ENCODE results near the gene GRB10. TPM values are rescaled to one million over a fixed set of nuclear protein-coding genes. Genes with fewer than 3 reads are reported as not detected.

Gene GRB10
- under 1 TPM in 1 of 6 donors, not detected in 5; 0.24 TPM for polyA plus RNA-seq (ENCODE audit: low read depth in 6 of 6)

DNA sequence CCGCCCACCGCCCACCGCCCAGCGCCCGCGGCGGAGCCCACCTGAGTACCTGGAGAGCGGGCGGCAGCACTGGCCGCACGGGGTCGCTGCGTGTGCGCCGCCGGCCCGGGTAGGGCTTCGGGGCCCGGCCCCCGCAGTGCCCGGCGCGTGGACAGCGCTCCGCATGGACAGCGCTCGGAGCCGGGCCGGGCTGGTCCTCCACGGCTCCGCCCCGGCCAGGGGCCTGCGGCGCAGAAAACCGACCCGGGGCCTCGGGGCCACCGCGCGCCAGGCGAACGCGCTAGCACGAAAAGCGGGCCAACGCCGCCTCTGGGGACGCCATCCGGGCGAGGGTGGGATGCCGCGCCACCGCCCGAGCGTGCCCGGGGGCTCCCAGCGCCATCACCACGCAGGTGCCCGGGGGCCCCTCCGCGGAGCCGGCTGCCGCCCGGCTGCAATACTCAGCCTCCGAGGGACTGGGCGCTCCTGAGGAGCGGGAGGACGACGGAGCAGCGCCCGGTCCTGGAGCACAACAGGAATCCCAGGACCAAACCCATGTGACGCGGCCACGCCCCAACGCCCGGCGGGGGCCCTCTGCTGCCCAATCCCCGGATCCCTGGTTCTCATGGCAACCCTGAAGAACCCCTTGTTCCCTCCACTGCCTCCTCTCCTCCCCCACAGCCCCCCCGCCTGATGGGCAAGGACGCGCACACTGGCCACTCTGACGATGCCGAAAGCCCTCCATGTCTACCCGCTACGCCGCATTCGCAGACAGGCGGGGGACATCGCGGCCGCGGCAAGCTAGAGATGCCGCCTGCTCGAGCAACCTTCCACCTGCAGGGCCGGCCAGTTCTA, at the start of gene GRB10:
Gene GRB10, minus strand, starts transcription at position 522 of the 834 bp plus-strand sequence. CDS start 50,574 bp downstream, outside the sequence.
- peak within 1 kb of the TSS in 2 of 6 donors; percentile 49 to 76 for H3K27ac Mint-ChIP-seq

DNA sequence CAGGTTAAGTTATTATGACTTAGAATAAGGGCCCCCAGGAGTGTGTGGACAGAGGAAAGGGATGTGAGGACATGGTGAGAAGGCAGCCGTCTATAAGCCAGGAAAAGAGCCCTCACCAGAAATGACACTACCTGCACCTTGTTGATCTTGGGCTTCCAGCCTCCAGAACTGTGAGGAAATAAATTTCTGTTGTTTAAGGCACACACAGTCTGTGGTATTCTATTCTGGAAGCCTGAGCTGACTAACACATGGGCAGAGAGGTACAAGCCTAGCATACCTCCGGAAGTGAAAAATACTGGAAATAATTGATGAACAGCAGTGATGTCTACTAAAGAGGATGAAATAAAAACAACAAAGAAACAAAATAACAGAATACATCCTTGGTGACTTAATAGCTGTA, 46.1 kb upstream of the GRB10 start:
- no peaks in the 10 kb centered on the region for H3K4me1 Mint-ChIP-seq
- H3K27me3 Mint-ChIP-seq, result peaks cover 0 to 12% (median 4%) of the 10 kb centered on the region in 3 donors
- H3K27ac Mint-ChIP-seq, result no peak overlapping the region
- no peak for ATAC-seq (ENCODE audit: low read depth in 2 of 2)
- H3K36me3 Mint-ChIP-seq, result no peaks in the 10 kb centered on the region
- H3K4me3 Mint-ChIP-seq, result no peak overlapping the region
- DNase-seq, result no peak
- peaks cover 0 to 4% (median 2%) of the 10 kb centered on the region in 7 donors for H3K9me3 Mint-ChIP-seq

More for the DNA sequence above, at the start of gene GRB10:
- DNase-seq (no peak), ATAC-seq (ENCODE audit: low read depth in 2 of 2) (peak in 1 of 2 donors; percentile 41)
- Mint-ChIP-seq H3K4me3 (peak within 1 kb of the TSS; percentile 19 to 83 (median 70)), H3K4me1 (peaks cover 0 to 8% (median 8%) of the 10 kb centered on the region in 3 donors), H3K27me3 (peaks cover 36 to 51% (median 48%) of the 10 kb centered on the region in 3 donors), H3K36me3 (peaks cover 6 to 9% of the 10 kb centered on the region in 2 donors), H3K9me3 (peaks cover 4 to 24% (median 11%) of the 10 kb centered on the region in 7 donors)

DNA sequence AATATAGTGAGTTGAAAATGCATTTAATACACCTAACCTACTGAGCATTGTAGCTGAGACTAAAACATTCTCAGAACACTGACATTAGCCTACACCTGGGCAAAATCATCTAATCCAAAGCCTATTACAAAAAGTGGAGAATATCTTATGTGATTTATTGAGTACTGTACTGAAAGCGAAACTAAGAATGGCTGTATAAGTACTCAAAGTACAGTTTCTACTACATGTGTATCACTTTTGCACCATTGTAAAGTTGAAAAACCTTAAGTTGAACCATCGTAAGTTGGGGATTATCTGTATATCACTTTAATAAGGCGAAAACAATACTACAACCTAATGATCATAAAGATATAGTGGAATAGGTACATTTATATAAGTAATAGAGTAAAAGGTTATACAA, 45.4 kb upstream of the GRB10 start:
- ATAC-seq (ENCODE audit: low read depth in 2 of 2) (no peak), DNase-seq (no peak)
- H3K9me3 Mint-ChIP-seq, result peaks cover 0 to 4% (median 2%) of the 10 kb centered on the region in 7 donors
- H3K27me3 Mint-ChIP-seq, result peaks cover 0 to 8% (median under 1%) of the 10 kb centered on the region in 3 donors
- no peaks in the 10 kb centered on the region for H3K4me1 Mint-ChIP-seq
- H3K27ac Mint-ChIP-seq, result no peak overlapping the region
- H3K36me3 Mint-ChIP-seq, result no peaks in the 10 kb centered on the region
- no peak overlapping the region for H3K4me3 Mint-ChIP-seq

DNA sequence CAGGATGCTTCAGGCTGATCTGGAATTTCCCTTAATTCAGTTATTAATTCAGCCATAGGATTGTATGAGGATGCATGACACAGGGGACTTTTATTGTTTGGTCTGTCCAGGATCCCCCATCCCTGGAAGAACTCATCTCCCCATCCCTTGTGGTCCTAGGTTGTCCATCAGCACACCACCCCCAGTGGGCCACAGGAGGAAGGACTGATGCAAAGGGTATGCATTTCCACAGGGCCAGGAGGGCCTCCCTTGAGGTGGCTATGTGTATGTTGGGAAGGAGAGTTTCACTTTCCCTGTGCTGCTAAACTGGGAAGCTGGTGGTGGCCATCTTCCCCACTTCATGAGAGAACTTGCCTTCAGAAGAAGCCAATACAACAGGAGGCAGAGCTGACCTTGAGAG, 44.6 kb upstream of the GRB10 start:
- Mint-ChIP-seq H3K9me3 (peaks cover 0 to 4% (median 2%) of the 10 kb centered on the region in 7 donors), H3K4me3 (no peak overlapping the region), H3K4me1 (no peaks in the 10 kb centered on the region), H3K27me3 (peaks cover 0 to 8% (median 0%) of the 10 kb centered on the region in 3 donors), H3K27ac (no peak overlapping the region), H3K36me3 (no peaks in the 10 kb centered on the region)
- no peak for ATAC-seq (ENCODE audit: low read depth in 2 of 2)
- no peak for DNase-seq

DNA sequence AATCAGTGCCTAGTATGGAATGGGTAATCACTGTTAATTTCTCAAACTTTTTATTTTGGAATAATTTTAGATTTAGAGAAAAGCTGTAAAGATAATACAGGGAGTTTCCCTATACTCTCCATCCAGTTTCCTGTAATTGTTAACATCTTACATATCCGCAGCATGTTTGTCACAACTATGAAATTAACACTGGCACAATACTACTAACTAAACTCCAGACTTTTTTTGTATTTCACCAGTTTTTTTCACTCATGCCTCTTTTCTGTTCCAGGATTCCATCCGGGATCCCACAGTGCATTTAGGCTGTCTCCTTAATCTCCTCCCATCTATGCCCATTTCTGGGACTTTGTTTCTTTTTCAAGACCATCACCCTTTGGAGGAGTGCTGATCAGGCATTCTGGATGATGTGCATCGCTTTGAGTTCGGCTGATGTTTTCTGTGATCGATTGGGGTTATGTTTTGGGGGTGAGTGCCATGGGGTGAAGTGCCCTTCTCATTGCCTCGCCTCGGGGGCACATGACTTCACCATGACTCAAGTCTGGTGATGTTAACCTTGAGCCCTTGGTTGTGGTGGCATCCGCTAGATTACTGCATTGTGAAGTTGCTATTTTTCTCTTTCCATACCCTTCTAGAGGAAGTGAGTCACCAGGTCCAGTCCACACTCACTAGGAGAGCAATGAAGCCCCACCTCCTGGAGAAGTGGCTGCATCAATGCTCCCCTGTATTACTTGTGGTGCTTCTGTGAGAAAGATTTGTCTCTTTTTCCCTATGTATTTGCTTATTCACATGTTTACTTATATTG, 43.9 kb upstream of the GRB10 start:
- Mint-ChIP-seq H3K36me3 (no peaks in the 10 kb centered on the region), H3K9me3 (peaks cover 0 to 4% (median 2%) of the 10 kb centered on the region in 7 donors), H3K4me1 (no peaks in the 10 kb centered on the region), H3K27me3 (peaks cover 0 to 3% (median 0%) of the 10 kb centered on the region in 3 donors), H3K27ac (no peak overlapping the region), H3K4me3 (no peak overlapping the region)
- ATAC-seq (ENCODE audit: low read depth in 2 of 2), result no peak
- DNase-seq, result no peak

DNA sequence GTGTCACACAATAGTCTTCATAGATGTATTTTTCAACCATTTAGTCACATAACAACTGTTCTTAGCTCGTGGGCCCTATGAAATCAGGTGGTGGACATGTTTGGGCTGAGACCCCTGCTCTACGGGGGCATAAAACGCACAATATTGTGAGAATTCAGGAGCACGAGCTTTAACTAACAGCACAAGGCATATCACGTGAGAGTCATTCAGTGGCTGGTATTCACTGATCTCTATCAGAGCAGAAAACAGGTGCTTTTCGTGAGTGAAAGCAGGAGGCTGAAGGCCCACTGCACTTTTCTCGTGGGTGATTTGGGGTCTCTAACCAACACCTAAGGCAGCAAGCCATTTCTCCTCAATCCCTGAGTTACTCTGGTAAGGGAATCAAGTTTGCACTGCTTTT, 42.8 kb upstream of the GRB10 start:
- no peak for ATAC-seq (ENCODE audit: low read depth in 2 of 2)
- Mint-ChIP-seq H3K4me3 (no peak overlapping the region), H3K36me3 (no peaks in the 10 kb centered on the region), H3K27me3 (no peaks in the 10 kb centered on the region), H3K9me3 (peaks cover 0 to 4% (median 2%) of the 10 kb centered on the region in 7 donors), H3K4me1 (no peaks in the 10 kb centered on the region), H3K27ac (no peak overlapping the region)
- DNase-seq, result no peak

DNA sequence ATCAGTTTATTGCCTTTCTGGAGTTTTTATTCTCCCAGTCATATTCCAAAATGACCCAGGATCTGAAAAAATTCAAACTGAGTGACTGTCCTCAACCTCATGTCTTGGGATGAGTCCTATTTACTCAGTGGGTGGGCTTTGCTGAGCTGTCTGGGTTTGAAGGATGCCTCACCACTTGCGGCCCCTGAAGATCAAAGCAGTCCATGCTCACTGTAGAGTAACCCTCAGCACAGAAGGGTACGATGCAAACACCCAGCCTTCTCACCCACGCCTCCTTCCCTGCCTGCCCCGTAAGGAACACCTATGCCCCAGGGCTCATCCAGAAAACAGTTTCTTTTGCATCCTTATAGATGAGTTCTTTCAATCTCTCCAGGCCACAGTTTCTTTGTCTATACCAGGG, 42.2 kb upstream of the GRB10 start:
- H3K4me3 Mint-ChIP-seq, result no peak overlapping the region
- H3K36me3 Mint-ChIP-seq, result no peaks in the 10 kb centered on the region
- DNase-seq, result no peak
- peaks cover 0 to 4% (median 2%) of the 10 kb centered on the region in 7 donors for H3K9me3 Mint-ChIP-seq
- H3K27ac Mint-ChIP-seq, result no peak overlapping the region
- no peaks in the 10 kb centered on the region for H3K4me1 Mint-ChIP-seq
- ATAC-seq (ENCODE audit: low read depth in 2 of 2), result no peak
- H3K27me3 Mint-ChIP-seq, result no peaks in the 10 kb centered on the region

DNA sequence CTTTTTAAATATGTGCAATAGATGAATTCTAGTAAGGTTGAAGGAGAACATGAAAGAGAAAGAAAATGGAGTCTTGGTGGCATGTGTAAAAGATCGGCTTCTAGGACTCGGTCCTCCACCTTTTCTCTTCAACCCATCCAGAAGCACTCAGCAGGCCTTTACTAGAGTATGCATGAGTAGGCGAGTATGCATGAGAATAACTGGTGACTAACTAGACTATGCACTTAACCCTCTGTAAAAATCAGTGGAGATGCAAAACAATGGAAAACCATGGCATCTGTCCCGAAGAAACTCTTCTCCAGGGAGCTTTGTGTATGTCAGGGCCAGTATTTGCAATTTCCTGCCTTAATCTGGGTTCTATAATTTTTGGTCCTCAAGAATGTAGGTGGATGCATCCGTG, 40.0 kb upstream of the GRB10 start:
- peaks cover 0 to 4% (median 0%) of the 10 kb centered on the region in 3 donors for H3K27me3 Mint-ChIP-seq
- DNase-seq, result no peak
- no peaks in the 10 kb centered on the region for H3K4me1 Mint-ChIP-seq
- H3K36me3 Mint-ChIP-seq, result no peaks in the 10 kb centered on the region
- H3K9me3 Mint-ChIP-seq, result peaks cover 0 to 4% (median 2%) of the 10 kb centered on the region in 7 donors
- ATAC-seq (ENCODE audit: low read depth in 2 of 2), result no peak
- H3K27ac Mint-ChIP-seq, result no peak overlapping the region
- no peak overlapping the region for H3K4me3 Mint-ChIP-seq

DNA sequence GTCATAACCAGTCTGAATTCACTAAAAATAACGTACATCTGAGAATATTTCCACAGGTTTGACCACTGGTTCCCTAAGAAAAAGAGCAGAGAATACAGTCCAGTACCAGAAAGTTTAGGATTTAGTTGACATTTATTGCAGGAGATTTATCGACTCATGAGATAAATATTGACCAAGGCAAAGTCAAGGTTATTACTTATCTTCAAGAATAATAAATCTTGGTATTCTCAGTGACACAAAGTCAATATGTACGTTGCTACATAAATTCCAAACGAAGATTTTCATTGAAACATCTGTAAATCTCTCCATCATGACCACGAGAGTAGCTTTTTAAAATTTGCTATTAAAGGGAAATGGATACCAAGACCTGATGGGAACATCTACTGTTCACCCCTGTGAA, 39.4 kb upstream of the GRB10 start:
- Mint-ChIP-seq H3K4me1 (no peaks in the 10 kb centered on the region), H3K27me3 (peaks cover 0 to 4% (median 0%) of the 10 kb centered on the region in 3 donors), H3K9me3 (peaks cover 0 to 4% (median 2%) of the 10 kb centered on the region in 7 donors), H3K27ac (no peak overlapping the region), H3K36me3 (no peaks in the 10 kb centered on the region), H3K4me3 (no peak overlapping the region)
- DNase-seq, result no peak
- ATAC-seq (ENCODE audit: low read depth in 2 of 2), result no peak

DNA sequence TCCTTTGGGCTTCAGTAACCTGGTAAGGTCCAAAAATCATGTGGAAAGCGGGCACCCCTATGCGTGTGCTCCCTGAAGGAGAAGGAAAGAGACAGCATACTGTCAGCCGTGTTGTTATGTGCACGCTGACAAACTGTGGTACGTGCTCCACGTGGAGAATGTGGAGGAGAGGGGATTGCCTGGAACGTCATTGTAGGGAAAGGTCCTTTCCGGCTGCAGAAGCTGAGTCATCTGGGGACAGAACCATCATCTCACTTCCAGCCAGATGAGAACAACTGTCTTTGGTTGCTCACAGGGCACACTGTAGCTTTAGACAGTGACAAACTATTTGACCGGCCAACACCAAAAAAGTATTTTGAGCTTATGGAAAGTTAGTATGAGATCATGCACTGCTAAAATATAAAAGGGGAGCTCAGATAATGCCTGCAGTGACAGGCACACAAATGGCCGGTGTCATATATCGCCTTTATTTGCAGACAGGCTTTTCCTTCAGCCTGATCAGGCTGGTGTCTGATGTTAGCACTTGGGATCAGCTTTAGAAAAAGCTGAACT, 38.8 kb upstream of the GRB10 start:
- peaks cover 2 to 8% (median 5%) of the 10 kb centered on the region in 7 donors for H3K9me3 Mint-ChIP-seq
- H3K36me3 Mint-ChIP-seq, result no peaks in the 10 kb centered on the region
- H3K4me3 Mint-ChIP-seq, result no peak overlapping the region
- peaks cover 0 to 5% (median 4%) of the 10 kb centered on the region in 3 donors for H3K27me3 Mint-ChIP-seq
- no peak for ATAC-seq (ENCODE audit: low read depth in 2 of 2)
- no peak overlapping the region for H3K27ac Mint-ChIP-seq
- H3K4me1 Mint-ChIP-seq, result no peaks in the 10 kb centered on the region
- no peak for DNase-seq

DNA sequence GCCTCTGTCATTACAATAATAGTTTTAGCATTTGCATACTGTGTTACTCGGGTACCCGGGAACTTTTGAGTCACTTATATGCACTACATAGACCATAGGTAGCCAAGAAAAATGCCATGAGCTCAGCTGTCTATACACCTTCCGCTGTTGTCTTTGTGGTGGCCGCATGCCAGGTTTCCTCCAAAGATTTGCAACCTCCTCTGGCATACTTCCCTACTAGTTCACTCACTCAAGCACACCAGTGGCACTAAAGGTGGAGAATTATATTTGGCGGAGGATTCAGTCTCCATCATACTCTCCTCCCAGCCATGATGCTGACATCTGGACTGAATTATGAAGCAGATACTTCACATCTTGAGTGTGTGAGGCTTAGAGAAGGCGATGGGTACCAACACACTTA, 35.6 kb upstream of the GRB10 start:
- H3K27ac Mint-ChIP-seq, result no peak overlapping the region
- H3K27me3 Mint-ChIP-seq, result peaks cover 0 to 7% (median 6%) of the 10 kb centered on the region in 3 donors

DNA sequence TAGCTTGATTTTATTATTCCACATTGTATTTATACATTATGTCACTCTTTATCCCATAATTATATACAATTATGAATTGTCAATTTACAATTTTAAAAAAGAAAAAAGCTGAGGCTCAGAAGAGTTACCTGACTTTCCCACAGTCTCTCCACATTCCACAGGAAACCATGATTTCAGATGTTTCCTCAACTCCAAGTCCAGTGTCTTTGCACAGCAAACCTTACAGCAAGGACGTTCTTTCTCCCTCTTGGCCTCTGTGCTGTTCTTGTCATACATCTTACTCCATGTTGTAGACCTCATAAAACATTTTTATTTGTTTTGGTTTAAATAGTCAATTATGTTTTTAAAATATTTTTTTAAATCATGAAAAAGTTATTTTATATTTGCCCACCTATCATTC, 34.9 kb upstream of the GRB10 start:
- H3K9me3 Mint-ChIP-seq, result peaks cover 0 to 18% (median 4%) of the 10 kb centered on the region in 7 donors
- H3K27me3 Mint-ChIP-seq, result peaks cover 0 to 7% (median 6%) of the 10 kb centered on the region in 3 donors
- ATAC-seq (ENCODE audit: low read depth in 2 of 2), result no peak

More for the DNA sequence above, 35.6 kb upstream of the GRB10 start:
- Mint-ChIP-seq H3K4me1 (no peaks in the 10 kb centered on the region), H3K4me3 (no peak overlapping the region), H3K36me3 (no peaks in the 10 kb centered on the region), H3K9me3 (peaks cover 0 to 18% (median 4%) of the 10 kb centered on the region in 7 donors)
- ATAC-seq (ENCODE audit: low read depth in 2 of 2) (no peak), DNase-seq (no peak)

DNA sequence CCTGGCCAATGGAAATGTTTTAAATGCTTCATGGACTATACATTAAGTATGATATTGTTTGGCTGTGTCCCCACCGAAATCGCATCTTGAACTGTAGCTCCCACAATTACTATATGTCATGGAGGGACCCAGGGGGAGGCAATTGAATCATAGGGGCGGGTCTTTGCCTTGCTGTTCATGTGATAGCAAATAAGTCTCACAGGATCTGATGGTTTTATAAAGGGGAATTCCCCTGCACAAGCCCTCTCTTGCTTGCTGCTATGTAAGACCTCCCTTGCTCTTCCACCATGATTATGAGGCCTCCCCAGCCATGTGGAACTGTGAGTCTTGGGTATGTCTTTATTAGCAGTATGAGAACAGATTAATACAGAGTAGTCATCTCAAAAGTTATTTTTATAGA, 32.4 kb upstream of the GRB10 start:
- DNase-seq, result no peak
- peaks cover 0 to 6% (median 0%) of the 10 kb centered on the region in 3 donors for H3K4me1 Mint-ChIP-seq
- H3K27ac Mint-ChIP-seq, result no peak overlapping the region
- peaks cover 0 to 18% (median 4%) of the 10 kb centered on the region in 7 donors for H3K9me3 Mint-ChIP-seq
- peaks cover 0 to 7% (median 6%) of the 10 kb centered on the region in 3 donors for H3K27me3 Mint-ChIP-seq
- no peaks in the 10 kb centered on the region for H3K36me3 Mint-ChIP-seq
- no peak for ATAC-seq (ENCODE audit: low read depth in 2 of 2)
- H3K4me3 Mint-ChIP-seq, result no peak overlapping the region

More for the DNA sequence above, 34.9 kb upstream of the GRB10 start:
- H3K27ac Mint-ChIP-seq, result no peak overlapping the region
- no peak overlapping the region for H3K4me3 Mint-ChIP-seq
- H3K4me1 Mint-ChIP-seq, result no peaks in the 10 kb centered on the region
- no peak for DNase-seq
- no peaks in the 10 kb centered on the region for H3K36me3 Mint-ChIP-seq

Measured in naive B cell (primary cell).